ENCODE results near the gene GATAD2A. TPM values are rescaled to one million over a fixed set of nuclear protein-coding genes. Genes with fewer than 3 reads are reported as not detected.

The GATAD2A gene
- total and polyA plus RNA-seq, 9 of the 15 experiments (the other 6 are each of a cell fraction or from before 2014, with no cell fraction given) = 2.4 to 226 (median 44.2) TPM

DNA sequence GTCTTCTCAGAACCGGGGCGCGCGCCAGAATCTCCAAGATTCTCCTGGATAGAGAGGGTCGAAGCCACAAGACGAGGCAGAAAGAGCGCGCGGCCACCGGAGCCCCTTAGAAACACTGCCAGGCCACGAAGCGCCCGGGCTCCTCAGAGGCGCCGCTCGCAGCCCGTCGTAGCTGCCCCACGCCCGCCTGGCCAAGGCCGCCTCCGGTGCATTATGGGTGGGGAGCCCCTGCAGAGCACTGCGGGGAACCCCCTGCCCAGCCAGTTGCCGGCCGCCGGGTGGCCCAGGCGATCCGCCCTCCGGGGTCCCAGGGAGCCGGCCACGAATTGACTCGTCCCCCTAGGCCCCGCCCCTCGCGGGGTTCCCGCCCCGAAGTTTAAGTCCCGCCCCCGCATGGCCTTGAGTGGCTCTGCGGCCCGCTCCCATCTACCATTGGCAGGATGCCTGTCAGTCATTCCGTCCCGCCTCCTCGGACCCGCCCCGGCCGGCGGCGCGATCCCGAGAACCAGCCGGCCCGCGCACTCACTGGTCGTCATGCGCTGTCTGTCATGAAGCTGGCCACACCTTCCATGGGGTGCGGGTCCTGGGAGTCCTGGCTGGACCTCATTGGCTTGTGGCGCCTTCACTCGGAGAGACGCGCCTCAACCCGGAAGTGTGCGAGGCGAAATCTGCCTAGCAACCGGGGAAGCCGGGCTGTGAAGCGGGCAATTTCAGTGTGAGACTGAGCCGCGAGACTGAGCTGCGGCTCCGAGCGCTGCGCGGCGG, 20.2 kb upstream of the GATAD2A start (continued):
- TF ChIP-seq, protein P1, sequence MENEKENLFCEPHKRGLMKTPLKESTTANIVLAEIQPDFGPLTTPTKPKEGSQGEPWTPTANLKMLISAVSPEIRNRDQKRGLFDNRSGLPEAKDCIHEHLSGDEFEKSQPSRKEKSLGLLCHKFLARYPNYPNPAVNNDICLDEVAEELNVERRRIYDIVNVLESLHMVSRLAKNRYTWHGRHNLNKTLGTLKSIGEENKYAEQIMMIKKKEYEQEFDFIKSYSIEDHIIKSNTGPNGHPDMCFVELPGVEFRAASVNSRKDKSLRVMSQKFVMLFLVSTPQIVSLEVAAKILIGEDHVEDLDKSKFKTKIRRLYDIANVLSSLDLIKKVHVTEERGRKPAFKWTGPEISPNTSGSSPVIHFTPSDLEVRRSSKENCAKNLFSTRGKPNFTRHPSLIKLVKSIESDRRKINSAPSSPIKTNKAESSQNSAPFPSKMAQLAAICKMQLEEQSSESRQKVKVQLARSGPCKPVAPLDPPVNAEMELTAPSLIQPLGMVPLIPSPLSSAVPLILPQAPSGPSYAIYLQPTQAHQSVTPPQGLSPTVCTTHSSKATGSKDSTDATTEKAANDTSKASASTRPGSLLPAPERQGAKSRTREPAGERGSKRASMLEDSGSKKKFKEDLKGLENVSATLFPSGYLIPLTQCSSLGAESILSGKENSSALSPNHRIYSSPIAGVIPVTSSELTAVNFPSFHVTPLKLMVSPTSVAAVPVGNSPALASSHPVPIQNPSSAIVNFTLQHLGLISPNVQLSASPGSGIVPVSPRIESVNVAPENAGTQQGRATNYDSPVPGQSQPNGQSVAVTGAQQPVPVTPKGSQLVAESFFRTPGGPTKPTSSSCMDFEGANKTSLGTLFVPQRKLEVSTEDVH (IDR thresholded peaks at IDR 0.05; ENCODE audit: low read depth, partially characterized antibody) = peak; percentile 70
- TF ChIP-seq PURB (CRISPR knock-in tag; IDR thresholded peaks at IDR 0.05; ENCODE audit: low read depth) (no peak), ZKSCAN8 (CRISPR knock-in tag; IDR thresholded peaks at IDR 0.05) (no peak), CXXC5 (CRISPR knock-in tag; IDR thresholded peaks at IDR 0.05) (peak; percentile 100), BHLHE40 (IDR thresholded peaks at IDR 0.05; ENCODE audit: low read length) (peak; percentile 35), DDX20 (tag; IDR thresholded peaks at IDR 0.05; ENCODE audit: low read depth) (no peak), ZNF274 (IDR thresholded peaks at IDR 0.05; ENCODE audit: borderline replicate concordance, low read depth, low read length) (no peak), SRF (CRISPR knock-in tag; IDR thresholded peaks at IDR 0.05) (peak in 1 of 2 experiments; percentile 80; a peak in 2 of 4 replicates), SUPT5H (IDR thresholded peaks at IDR 0.05) (peak; percentile 82), ILK (tag; IDR thresholded peaks at IDR 0.05; ENCODE audit: borderline replicate concordance, low read depth) (no peak), FOXJ3 (CRISPR knock-in tag; IDR thresholded peaks at IDR 0.05) (no peak), CBX8 (IDR thresholded peaks at IDR 0.05; ENCODE audit: borderline replicate concordance, extremely low read depth, low read depth, low read length, poor library complexity, severe bottlenecking) (no peak), MAZ (CRISPR knock-in tag; conservative IDR thresholded peaks at IDR 0.05 in 1 of 2, IDR thresholded peaks at IDR 0.05 in 1 of 2) (peak; percentile 63 to 82), FOXK2 (conservative IDR thresholded peaks at IDR 0.05 in 1 of 2, IDR thresholded peaks at IDR 0.05 in 1 of 2; ENCODE audit: low read depth in 2 of 2) (peak in 1 of 2 experiments; percentile 18; a peak in 1 of 4 replicates), CEBPG (CRISPR knock-in tag; IDR thresholded peaks at IDR 0.05) (no peak), CEBPG (tag; conservative IDR thresholded peaks at IDR 0.05 in 1 of 2, IDR thresholded peaks at IDR 0.05 in 1 of 2) (no peak), MTF1 (CRISPR knock-in tag; IDR thresholded peaks at IDR 0.05; ENCODE audit: borderline replicate concordance) (no peak)
- TF ChIP-seq, protein P2, sequence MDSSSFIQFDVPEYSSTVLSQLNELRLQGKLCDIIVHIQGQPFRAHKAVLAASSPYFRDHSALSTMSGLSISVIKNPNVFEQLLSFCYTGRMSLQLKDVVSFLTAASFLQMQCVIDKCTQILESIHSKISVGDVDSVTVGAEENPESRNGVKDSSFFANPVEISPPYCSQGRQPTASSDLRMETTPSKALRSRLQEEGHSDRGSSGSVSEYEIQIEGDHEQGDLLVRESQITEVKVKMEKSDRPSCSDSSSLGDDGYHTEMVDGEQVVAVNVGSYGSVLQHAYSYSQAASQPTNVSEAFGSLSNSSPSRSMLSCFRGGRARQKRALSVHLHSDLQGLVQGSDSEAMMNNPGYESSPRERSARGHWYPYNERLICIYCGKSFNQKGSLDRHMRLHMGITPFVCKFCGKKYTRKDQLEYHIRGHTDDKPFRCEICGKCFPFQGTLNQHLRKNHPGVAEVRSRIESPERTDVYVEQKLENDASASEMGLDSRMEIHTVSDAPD (CRISPR knock-in tag; IDR thresholded peaks at IDR 0.05) = no peak
- TF ChIP-seq, protein P3, sequence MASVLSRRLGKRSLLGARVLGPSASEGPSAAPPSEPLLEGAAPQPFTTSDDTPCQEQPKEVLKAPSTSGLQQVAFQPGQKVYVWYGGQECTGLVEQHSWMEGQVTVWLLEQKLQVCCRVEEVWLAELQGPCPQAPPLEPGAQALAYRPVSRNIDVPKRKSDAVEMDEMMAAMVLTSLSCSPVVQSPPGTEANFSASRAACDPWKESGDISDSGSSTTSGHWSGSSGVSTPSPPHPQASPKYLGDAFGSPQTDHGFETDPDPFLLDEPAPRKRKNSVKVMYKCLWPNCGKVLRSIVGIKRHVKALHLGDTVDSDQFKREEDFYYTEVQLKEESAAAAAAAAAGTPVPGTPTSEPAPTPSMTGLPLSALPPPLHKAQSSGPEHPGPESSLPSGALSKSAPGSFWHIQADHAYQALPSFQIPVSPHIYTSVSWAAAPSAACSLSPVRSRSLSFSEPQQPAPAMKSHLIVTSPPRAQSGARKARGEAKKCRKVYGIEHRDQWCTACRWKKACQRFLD (CRISPR knock-in tag; IDR thresholded peaks at IDR 0.05) = peak; percentile 39; the same call in 1 of the 2 replicates
